Liver (tissue), 2 donors: ENCODE results near the gene CUX1.
A peak's percentile ranks its signal among the peaks of the same experiment; 100 is the strongest.

Experiments used
- YY1 ChIP-seq: IDR thresholded peaks from 2 replicates; pipeline ENCODE4 v1.6.1; 2016; ENCODE audit warnings: antibody characterized with exemption, mild to moderate bottlenecking
- TF ChIP-seq, protein P1 (sequence below): fragments of 150-350 bp; IDR thresholded peaks from 2 replicates; pipeline ENCODE4 v1.5.1; 2017; ENCODE audit warnings: improper control_type of control experiment, low read depth, low read length; ENCODE audit not compliant: missing input control
- donor health status: healthy.

- TF ChIP-seq, protein P1, sequence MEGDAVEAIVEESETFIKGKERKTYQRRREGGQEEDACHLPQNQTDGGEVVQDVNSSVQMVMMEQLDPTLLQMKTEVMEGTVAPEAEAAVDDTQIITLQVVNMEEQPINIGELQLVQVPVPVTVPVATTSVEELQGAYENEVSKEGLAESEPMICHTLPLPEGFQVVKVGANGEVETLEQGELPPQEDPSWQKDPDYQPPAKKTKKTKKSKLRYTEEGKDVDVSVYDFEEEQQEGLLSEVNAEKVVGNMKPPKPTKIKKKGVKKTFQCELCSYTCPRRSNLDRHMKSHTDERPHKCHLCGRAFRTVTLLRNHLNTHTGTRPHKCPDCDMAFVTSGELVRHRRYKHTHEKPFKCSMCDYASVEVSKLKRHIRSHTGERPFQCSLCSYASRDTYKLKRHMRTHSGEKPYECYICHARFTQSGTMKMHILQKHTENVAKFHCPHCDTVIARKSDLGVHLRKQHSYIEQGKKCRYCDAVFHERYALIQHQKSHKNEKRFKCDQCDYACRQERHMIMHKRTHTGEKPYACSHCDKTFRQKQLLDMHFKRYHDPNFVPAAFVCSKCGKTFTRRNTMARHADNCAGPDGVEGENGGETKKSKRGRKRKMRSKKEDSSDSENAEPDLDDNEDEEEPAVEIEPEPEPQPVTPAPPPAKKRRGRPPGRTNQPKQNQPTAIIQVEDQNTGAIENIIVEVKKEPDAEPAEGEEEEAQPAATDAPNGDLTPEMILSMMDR = peak; percentile 31
- no peak for TF ChIP-seq YY1
These were observed 12.5 kb upstream of the CUX1 start for GRCh38 chr7:101804967-101805366.
